Hematopoietic multipotent progenitor cell treated with erythropoietin and hydrocortisone succinate and interleukin-3 and kit ligand, for 8 days (in vitro differentiated cells): ENCODE results near the gene ZNF674.

Experiments
- DNase-seq: peaks from one replicate; pipeline ENCODE4 v3.0.0-alpha.2; 2015

ZNF674 gene

DNA sequence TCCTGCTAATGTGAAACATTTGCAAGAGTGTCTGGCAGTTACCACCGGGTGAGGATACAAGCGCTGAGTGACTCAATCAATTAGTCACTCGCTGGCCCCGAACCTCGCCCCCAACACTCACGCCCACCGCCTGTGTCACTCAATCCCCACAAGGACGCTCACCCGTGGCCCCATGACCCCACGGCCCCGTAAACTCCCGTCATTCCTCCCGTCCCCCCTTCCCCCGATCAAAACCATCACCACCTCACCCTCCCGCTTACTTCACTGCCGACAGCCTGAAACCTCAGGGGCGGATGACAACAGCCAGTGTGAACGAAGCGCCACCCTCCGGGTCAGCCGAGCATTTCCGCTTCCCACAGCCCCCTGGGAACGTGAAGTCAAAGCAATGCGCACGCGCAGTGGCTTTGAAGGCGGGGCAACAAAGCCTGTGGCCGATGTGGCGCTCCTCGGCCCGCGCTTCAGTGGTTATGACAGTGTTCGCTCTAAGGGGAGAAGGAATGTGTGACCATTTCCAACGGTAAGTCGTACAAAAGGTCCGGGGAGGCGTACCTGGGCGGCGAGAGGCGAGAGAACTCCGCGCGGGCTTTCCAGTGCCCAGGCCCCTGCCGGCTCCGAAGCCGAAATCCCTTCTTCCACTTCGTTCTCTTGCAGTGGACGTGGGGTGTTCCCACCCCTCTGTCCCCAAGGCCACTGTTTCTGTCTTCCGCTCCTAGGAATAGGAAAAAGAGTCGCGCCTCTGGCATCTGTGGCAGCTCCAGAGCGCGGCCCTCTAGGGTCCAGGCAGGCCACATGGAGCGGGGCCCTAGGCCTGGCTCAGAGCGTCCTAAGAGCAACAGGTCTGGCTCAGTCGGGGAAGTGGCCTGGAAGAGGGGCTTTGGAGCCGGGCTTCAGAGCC is at the start of gene ZNF674:
Gene ZNF674 (minus strand): TSS at position 311 of the 895 bp plus-strand sequence. CDS start 3,334 bp downstream, outside the sequence.
- peak; percentile 93 for DNase-seq

DNA sequence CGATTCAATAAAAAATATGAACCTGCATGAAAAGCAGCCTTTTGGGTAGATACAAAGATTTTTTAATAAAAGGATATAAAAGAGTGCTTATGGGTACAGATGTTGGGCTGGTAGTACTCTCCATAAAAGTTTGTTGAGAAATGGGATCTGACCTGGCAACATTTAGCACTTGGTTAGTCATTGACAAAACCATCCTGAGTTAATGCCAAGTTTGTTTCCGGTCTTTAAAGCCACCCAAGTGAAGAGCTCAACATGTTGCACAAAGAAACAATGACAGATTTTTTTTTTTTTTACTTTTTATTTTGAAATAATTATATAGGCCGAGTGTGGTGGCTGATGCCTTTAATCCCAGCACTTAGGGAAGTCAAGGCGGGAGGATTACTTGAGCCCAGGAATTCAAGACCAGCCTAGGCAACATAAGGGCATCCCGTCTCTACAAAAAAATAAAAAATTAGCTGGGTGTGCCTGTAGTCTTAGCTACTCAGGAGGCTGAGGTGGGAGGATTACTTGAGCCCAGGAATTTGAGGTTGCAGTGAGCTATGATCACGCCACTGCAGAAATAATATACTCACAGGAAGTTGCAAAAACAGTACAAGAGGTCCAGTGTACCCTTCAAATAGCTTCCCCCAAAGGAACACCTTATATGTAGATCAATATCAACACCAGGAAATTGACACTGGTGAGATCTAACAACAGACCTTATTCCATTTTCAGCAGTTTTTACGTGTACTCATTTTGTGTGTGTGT is 44.9 kb upstream of the ZNF674 start:
- no peak for DNase-seq

DNA sequence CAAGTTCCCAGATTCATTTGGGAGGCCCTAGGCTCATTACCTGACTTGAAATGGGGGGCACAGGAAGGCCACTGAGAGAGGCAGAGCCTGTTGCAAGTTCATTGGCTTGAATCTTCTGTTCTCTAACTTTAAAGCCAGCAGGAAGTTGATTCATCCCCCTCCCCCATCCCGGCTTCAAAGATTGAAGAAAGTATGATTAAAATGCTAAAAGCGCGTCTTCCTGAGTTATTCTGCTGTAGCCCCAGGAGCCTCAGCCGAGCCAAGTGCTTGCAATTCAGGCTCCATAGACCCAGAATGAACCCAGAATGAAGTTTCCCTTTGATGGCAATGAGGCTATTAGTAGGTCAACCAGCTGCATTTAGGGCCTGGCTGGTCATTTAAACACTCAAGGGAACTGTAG is 43.0 kb upstream of the ZNF674 start:
- no peak for DNase-seq

DNA sequence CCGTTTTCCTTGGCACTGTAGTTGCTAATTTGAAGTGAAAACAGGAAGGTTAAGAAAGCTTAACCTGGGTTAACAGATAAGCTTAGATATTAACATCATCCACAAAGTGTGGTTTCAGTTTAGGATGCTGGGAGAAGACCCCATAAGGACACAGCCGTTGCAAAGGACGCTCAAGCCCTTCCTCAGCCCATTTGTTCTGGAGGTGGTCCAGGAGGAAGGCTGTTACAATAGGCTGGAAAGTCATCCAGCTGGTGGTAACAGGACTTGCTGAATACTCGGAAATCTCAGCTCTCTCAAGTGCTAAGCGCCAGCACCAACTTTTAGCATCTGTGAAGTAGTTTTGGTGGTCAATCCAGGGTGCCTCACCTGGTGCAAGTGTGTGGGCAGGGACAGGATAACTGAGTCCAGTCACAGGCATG is 42.5 kb upstream of the ZNF674 start:
- no peak for DNase-seq

DNA sequence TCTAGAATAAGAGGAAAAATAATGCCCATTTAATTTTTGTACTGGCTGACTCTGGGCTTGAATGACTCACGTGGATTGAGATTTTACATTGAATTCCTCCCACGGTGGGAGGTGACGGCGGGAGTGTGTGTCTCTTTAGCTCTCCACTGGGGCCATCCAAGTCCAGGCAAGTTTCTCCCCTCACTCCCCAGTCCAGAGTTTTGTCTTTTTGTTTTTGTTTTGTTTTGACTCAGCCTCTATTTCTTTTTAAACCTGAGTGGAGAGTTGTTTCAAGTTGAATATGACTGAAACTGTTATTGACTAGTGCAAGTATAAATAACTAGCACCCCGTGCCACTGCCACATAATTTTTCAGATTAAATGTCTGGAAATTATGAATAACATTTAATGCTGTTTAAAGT is 41.9 kb upstream of the ZNF674 start:
- no peak for DNase-seq

DNA sequence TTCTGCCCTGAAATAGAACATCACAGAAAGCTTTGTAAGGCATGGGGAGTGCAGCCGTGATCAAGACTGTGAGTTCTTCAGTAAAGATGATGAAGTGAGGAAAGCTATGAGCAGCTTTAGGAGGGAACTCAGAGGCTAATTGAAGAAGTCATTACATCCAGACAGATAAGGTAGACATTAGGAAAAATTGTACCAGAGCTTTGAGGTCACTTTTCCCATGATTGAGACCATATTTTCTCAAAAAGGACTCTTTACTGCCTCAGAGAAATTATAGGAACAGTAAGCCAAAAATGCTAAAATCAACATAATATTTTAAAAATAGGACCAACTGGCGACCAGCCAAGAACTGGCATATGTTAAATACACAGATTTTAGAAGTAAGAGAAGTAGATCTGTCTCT is 39.5 kb upstream of the ZNF674 start:
- no peak for DNase-seq

DNA sequence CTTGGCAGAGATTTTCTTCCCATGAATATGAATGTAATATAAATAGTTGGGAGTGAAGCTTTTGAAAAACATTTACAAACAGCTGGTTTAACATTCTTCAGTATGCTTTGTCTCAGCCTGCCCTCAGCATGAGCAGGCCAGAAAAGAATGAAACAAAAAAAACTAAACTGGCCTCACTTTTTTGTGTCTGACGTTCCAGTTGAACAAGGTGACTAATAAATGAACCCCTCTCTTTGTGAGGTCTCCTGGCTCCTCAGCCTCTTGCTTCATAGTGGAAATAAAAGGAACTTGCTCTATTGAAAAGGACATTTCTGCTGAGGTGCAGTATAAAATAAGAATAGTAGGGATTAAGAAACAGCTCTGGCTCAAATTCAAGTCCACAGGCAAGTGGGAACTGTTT is 37.7 kb upstream of the ZNF674 start:
- DNase-seq: no peak

DNA sequence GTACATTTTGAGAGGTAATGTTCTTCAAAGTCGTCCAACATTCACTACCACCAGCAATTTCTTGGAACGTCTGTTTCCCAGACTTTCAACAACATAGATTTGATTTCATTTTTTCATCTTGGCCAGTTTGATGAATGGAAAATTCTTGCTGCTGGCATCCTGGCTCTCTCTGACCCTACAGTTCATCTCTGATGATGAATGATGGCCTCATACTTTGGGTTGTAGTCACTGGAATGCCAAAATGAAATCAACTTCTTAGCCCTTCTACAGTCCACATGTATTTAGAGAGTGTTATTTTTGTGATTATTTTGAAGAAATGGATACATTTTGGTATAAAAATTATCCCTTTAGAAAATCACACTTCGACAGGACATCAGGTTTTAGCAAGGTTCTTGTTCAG is 37.1 kb upstream of the ZNF674 start:
- no peak for DNase-seq

DNA sequence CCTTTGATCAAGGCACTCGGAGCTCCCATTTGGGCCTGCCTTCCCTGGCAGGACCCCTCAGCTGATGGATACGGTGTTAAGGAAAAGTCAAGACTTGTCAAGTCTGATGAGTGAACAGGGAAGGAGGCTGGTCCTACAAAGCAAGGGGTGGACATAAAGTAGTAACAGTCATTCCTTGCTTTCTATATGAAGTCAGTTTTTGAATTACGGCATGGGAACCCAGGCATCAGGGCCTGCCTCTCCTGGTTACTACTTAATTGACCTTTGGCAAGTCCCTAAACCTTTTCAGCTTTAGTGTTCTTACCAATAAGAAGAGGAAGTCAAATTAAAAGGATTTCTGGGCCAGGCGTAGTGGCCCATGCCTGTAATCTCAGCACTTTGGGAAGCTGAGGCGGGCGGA is 35.4 kb upstream of the ZNF674 start:
- no peak for DNase-seq

DNA sequence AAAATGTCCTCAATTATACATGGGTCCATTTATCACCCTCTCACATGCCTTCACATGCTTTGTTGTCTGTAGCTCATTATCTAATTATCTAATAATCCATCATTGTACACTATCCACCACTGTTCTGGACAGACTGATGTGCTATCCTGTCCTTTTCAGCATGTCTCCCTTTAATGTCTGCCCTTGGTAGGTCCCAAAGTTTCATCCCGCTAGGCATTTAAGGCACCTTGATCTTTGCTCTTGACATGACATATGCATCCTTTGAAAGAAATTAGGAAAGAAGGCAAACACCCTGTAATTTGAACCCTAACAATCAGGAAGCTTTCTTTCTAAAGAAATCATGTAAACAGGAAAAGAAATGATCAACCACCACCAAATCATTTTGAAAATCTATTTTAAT is 34.0 kb upstream of the ZNF674 start:
- DNase-seq: no peak

DNA sequence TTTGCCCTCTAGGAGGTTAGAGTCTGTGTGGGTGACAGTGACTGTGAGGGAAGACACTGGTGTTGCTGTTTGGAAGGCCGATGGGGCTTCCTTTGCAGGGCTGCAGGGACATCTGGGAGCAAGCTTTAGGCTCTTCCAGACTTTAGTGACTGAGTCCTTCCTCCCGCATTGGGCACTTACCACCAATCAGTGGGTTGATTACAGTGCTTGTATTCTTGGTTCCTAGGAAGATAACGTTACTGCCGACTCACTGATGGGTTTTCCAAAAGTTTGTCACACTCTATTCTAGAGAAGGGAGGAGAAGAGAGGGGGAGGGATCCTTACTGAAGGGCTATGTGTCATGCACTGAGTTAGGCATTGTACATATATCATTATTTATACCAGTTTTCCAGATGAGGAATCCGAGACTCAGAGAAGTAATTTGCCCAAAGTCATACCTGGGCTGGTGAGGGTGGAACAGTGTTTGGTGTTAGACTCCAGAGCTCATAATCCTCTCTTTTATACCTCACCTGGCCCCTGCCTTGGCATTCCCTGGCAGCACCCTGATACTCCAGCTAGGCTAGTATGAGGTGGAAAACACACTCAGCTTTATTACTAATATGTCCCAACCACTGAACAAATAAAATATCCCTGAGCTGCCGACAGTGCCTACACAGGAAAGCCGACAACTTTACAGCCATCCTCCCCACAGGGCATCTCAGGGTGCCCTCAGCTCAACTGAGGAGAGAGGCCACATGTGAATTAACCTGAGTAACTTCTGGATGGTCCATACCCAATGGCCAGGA is 32.2 kb upstream of the ZNF674 start:
- no peak for DNase-seq

DNA sequence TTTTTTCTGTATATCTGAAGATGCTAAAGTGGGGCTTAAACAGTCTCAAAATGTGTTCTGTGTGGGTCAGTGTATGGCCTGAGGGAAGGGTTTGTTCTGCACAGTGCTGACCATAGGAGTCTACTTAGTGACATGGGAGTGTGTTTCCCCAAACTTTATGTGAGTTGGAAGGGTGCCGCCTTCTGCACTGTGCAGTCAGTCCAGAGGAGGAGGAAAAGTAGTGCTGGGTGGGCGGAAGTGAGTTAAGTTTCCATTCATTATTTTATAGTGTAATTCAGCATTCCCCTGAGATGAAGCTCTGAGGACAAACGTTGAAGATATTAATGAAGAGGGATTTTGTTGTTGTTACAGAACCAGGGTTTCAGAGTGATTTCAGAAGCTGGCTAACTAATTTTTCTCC is 31.2 kb upstream of the ZNF674 start:
- DNase-seq: no peak

DNA sequence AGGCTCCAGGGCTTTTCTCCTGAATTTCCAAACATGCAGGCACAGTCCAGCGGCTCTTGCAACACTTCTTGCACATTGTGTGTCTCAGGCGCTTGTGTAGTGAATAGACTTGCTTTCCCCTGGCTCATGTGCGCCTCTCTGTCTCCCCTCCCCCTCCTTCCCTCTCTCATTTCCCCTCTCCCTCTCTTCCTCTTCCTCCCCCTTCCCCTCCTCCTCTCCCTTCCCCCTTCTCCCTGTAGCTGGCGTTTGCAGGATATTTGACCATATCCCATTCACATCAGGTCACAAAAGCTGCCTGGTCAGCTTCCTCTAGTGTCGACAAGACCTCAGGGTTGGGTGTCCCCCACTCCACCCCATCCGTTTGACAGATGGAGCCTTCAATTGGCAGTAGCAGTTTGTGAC is 30.8 kb upstream of the ZNF674 start:
- no peak for DNase-seq

DNA sequence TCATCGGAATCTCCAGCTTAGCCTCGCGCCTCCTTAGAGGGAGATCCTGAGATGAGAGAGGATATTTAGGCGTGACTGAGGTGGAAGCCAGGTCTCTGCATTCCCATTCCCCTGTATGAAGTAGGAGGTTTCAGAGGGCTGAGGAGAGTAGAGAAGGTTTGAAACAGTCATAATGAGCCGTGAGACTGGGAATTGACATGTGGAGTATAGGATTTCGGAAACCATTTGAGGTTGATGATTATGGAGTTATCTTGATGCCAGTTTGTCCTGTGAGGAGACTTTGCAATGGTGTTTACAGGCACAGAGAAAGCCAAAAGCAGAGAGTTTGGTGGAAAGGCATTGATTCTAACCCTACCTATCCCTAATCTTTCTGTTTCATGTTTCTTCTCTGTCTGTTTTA is 30.4 kb upstream of the ZNF674 start:
- no peak for DNase-seq

DNA sequence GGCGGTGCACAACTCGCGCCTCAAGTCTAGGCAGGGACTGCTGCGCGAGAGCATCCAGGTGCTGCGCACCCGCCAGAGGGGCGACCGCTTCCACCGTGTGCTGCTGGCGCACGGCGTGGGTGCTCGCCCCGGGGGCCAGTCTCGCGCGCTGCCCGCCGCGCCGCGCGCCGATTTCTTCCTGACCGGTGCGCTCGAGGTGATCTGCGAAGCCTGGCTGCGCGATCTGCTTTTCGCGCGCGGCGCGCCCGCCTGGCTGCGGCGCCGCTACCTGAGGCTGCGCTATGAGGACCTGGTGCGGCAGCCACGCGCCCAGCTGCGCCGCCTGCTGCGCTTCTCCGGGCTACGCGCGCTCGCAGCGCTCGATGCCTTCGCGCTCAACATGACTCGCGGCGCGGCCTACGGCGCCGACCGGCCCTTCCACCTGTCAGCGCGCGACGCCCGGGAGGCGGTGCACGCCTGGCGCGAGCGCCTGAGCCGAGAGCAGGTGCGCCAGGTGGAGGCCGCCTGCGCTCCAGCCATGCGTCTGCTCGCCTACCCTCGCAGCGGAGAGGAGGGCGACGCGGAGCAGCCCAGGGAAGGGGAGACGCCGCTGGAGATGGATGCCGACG is 29.7 kb upstream of the ZNF674 start:
- DNase-seq: peak; percentile 10

DNA sequence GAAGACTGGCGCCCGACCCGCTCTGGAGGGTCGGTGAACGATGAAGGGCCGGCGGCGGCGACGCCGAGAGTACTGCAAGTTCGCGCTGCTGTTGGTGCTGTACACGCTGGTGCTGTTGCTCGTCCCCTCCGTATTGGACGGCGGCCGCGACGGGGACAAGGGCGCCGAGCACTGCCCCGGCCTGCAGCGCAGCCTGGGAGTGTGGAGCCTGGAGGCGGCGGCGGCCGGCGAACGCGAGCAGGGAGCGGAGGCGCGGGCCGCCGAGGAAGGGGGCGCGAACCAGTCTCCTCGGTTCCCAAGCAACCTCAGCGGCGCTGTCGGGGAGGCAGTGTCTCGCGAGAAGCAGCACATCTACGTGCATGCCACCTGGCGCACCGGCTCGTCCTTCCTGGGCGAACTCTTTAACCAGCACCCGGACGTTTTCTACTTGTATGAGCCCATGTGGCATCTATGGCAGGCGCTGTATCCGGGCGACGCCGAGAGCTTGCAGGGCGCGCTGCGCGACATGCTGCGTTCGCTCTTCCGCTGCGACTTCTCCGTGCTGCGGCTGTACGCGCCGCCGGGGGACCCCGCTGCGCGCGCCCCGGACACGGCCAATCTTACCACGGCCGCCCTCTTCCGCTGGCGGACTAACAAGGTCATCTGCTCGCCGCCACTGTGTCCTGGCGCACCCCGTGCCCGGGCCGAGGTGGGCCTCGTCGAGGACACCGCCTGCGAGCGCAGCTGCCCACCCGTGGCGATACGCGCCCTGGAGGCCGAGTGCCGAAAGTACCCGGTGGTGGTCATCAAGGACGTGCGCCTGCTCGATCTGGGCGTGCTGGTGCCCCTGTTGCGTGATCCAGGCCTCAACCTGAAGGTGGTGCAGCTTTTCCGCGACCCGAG is 28.9 kb upstream of the ZNF674 start:
- peak; percentile 22 for DNase-seq

DNA sequence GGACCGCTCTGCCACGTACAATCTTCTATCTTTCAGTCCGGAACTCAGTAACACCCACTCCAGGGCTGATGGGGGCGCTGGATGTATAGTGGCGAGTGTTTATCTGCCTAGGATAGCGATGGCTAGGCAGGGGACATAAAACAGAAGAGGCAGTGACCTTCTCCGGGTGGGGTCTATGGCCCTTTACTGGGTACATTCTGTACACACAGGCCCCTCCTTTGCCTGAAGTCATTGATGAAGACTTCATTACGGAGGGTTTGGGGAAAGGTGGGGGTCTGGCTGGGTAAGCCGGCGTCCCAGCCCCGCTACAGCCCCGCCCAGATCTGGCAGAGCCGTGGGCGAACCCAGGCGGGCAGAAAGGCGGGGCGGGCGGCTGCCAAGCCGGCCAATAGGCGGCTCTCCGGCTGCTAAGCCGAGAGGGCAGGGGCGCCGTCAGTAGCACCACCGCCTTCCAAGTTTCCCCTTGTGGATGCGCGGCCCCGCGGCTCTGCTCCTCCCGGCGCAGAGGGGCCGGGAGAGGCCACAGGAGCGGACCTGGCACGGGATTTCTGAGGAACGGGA is 28.2 kb upstream of the ZNF674 start, which contains the start of gene CHST7:
Gene CHST7 (plus strand): TSS at position 435 of the 561 bp plus-strand sequence. CDS start 167 bp downstream, outside the sequence.
- DNase-seq: peak; percentile 73

DNA sequence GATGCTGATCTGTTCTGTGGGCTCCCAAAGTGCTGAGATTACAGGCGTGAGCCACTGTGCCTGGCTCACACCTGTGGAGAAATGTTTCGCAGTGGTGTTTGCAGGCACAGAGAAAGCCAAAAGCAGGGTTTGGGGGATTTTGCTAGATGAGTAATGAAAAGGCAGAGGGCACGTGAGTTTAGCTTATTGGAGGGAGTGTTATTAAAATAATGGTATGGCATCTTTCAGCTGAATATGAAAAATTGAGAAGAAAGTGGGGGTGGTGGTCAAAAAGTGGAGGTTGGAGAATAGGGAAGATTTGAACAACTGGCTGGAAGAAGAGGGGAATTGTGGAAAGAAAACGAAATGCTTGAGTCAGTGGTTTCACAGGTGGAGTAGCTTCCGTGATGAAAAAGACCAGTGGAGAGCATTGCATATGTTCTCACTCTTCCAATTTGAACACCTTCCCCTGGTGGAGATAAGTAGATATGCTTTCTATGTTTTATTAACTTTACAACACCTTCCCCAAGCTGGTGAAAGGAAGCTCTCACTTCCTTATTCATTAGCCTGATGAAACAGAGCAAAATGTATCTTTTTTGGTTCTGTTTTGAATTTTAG is 27.2 kb upstream of the ZNF674 start:
- peak; percentile 9 for DNase-seq

DNA sequence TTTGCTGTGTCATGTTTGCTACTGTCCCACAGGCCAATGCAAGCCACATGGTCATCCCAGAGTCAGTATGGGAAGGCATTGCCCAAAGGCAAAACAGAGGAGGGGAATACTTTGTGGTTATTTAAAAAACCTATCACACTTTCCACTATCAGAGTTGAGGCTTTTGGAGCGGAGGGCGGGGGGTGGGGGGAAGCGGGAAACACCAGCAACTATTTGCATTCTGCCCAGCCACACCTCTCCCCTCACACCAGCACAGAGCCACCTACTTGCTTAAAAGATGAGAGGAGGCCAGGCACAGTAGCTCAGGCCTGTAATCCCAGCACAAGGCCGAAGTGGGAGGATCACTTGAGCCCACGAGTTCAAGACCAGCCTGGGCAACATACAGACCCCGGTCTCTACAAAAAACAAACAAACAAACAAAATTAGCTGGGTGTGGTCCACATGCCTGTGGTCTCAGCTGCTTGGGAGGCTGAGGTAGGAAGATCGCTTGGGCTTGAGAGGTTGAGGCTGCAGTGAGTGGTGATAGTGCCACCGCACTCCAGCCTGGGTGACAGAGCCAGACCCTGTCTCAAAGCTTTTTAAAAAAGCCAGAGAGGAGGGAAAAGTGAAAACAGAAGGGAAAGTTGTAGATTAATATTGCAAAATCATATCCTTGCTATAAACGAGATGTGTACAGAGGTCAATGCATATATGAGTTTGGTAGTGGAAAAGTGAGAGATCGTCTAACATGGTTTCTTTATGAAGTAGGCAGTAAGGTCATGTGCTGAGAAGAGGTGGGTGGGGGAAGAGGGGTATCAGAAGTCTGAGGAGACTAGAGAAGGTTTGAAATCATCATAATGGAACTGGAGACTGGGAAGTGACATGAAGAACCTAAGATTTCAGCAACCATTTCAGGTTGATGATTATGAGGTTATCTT is 26.5 kb upstream of the ZNF674 start:
- peak; percentile 17 for DNase-seq

DNA sequence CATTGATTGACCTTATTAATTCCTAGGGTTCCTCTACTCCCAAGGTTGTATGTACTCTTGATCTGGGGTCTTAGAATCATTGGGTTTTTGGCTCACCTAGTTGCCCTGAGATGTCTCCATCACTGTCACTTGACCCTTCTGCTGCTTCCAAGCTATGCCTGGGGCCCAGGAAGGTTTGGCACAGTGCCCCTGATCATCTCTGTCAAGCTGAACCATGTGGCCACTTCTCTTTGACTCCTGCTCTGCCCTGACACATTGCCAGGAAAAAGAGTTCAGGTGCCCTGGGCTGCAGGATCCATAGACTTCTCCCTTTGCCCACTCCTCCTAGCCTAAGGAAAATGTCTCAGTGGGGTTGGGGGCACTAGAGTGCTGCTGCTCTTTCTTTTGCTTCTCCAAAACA is 24.4 kb upstream of the ZNF674 start:
- DNase-seq: no peak
